Calu3 (cell line): ENCODE data around the gene BTBD7. TPM values are rescaled to one million over a fixed set of nuclear protein-coding genes. Genes with fewer than 3 reads are reported as not detected.

Experiments used
- BruUV-seq: library from RNA; stranded (reverse); fragments of 400-500 nt; replicated peaks from 2 replicates; lab custom pipeline; 2021; lab: Mats Ljungman, UMichigan
- CTCF ChIA-PET: fragments of 300-600 bp; sonication (Branson Sonifier 250); formaldehyde crosslinking; loops from one replicate; lab custom pipeline; 2022; ENCODE audit warnings: antibody characterized with exemption; lab: Charles Lee
- DNase-seq: peaks from one replicate; pipeline ENCODE4 v3.0.0; 2022
- H3K27ac Mint-ChIP-seq: one replicate; pipeline ENCODE4 v1.8.0; 2022; ENCODE audit warnings: mixed read lengths; ENCODE audit not compliant: unreplicated experiment
- H3K27me3 Mint-ChIP-seq: one replicate; pipeline ENCODE4 v1.8.0; 2022; ENCODE audit warnings: mixed read lengths; ENCODE audit not compliant: unreplicated experiment
- H3K36me3 Mint-ChIP-seq: one replicate; pipeline ENCODE4 v1.8.0; 2022; ENCODE audit warnings: mild to moderate bottlenecking, moderate library complexity, mixed read lengths; ENCODE audit not compliant: insufficient read depth, unreplicated experiment
- H3K4me1 Mint-ChIP-seq: one replicate; pipeline ENCODE4 v1.8.0; 2022; ENCODE audit warnings: mild to moderate bottlenecking, low read depth, mixed read lengths; ENCODE audit not compliant: unreplicated experiment
- H3K4me3 Mint-ChIP-seq: one replicate; pipeline ENCODE4 v1.8.0; 2022; ENCODE audit warnings: mild to moderate bottlenecking, low read depth, moderate library complexity, mixed read lengths; ENCODE audit not compliant: unreplicated experiment
- H3K9me3 Mint-ChIP-seq: one replicate; pipeline ENCODE4 v1.8.0; 2022; ENCODE audit warnings: low read depth, mixed read lengths; ENCODE audit not compliant: unreplicated experiment
- intact Hi-C: fragments of 100-400 bp; cut with micrococcal nuclease; formaldehyde crosslinking; loops from one replicate; pipeline ENCODE4 v1.10.0; 2022; ENCODE audit not compliant: unreplicated experiment
- total RNA-seq: library from RNA; stranded (reverse); gene quantifications from 2 replicates; pipeline ENCODE4 v1.2.3, GENCODE V29; 2022
- TF ChIP-seq, protein P1 (sequence below): fragments of 200-600 bp; IDR thresholded peaks from one replicate; pipeline ENCODE4 v1.8.0; 2022; ENCODE audit warnings: antibody characterized with exemption; ENCODE audit not compliant: unreplicated experiment

Gene BTBD7
- total RNA-seq, 1 experiment from 2014 or later, result 42.0 TPM

DNA sequence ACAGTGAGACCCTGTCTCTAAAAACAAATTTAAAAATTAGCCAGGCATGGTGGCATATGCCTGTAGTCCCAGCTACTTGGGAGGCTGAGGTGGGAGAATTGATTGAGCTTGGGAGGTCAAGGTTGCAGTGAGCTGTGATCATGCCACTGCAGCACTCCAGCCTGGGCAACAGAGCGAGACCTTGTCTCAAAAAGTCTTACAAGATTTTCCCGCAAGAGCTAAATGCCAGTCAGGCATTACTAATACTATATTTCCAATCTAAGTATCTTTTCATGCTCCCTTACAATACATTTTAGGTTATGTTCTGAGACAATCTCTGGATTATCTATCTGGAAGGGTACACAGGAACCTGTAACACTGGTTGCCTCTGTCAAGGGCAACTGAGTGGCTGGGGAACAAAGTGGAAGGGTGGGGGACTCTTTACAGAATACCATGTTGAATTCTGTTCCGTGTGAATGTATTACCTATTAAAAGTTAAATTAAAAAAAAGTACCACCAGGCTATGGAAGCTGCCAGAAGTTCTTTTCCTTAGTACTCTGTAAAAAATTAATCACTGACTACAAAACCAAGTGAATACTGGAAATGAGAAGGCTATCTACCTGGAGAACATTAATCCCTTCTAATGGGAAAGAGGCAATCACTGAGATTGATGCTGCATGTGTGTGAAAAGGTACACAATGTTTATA, 56.7 kb downstream of the BTBD7 start:
- no peaks in the 10 kb centered on the region for H3K27me3 Mint-ChIP-seq
- H3K27ac Mint-ChIP-seq, result no peak overlapping the region
- no peak overlapping the region for H3K4me3 Mint-ChIP-seq
- no peak for DNase-seq
- CTCF ChIA-PET, result interaction anchor here (1.9 kb wide), 1 partner anchor 10 kb away, joined by 8 read pairs; no protein-coding TSS in a partner anchor
- no peaks in the 10 kb centered on the region for H3K9me3 Mint-ChIP-seq
- intact Hi-C loops, result no loop called here
- BruUV-seq, result no TSS peak
- TF ChIP-seq, protein P1, sequence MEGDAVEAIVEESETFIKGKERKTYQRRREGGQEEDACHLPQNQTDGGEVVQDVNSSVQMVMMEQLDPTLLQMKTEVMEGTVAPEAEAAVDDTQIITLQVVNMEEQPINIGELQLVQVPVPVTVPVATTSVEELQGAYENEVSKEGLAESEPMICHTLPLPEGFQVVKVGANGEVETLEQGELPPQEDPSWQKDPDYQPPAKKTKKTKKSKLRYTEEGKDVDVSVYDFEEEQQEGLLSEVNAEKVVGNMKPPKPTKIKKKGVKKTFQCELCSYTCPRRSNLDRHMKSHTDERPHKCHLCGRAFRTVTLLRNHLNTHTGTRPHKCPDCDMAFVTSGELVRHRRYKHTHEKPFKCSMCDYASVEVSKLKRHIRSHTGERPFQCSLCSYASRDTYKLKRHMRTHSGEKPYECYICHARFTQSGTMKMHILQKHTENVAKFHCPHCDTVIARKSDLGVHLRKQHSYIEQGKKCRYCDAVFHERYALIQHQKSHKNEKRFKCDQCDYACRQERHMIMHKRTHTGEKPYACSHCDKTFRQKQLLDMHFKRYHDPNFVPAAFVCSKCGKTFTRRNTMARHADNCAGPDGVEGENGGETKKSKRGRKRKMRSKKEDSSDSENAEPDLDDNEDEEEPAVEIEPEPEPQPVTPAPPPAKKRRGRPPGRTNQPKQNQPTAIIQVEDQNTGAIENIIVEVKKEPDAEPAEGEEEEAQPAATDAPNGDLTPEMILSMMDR, result no peak
- H3K4me1 Mint-ChIP-seq, result peaks cover 12% of the 10 kb centered on the region
- H3K36me3 Mint-ChIP-seq, result no peaks in the 10 kb centered on the region

DNA sequence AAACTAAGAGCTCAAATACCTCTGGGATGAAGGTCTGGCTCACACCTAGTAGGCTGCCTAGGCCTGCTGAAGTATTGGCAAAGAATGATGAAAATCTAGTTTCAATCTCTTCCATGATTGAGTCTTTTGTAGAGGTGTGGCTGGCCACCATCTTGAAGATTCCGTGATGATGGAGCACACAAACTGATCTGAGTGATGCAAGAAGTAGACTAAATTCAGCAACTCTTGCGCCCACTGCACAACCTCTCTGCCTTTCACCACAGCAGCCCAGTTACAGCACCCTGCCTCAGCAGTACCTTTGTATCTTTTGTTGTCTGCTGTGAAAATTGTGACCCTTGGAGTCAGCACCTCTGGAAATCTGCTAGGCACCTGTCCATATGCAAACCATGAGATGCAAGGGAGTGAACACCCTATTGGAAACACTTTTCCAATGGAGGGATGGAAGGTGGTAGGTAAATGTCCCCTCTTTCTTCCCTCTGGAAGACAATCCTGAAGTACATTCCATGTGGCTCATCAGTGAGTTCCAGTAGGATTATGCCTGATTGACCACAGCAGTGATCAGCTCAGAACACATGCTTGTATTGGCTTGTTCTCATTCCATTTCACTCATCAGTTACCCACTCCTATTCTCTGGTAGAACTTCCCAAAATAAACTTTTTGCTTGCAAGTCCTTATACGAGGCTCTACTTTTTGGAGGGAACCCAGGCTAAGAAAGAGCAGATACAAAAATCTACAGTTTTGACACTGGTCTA, 58.6 kb downstream of the BTBD7 start:
- CTCF ChIA-PET, result no interaction called here

DNA sequence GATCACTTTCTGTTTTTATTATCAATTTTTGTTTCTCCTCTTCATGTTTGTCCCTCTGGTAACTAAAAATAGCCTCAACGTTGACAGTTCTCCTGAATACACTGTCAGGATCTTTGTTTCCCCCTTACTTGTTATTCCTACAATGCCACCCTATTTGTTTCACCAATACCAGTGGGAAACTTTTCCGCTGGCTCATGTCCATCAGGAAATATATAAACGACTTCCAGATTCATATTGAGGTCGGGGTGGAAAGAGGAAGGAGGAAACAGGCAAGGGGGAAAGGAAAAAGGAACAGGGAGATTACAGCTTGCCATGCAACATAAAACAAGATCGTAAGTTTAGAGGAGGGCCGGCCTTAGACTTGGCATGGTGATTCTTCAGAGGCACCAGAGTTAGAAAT, 61.7 kb downstream of the BTBD7 start:
- no peak for DNase-seq

More for the DNA sequence above, 58.6 kb downstream of the BTBD7 start:
- peaks cover 12% of the 10 kb centered on the region for H3K4me1 Mint-ChIP-seq
- DNase-seq, result no peak
- H3K27me3 Mint-ChIP-seq, result no peaks in the 10 kb centered on the region
- H3K4me3 Mint-ChIP-seq, result no peak overlapping the region
- no TSS peak for BruUV-seq
- no peaks in the 10 kb centered on the region for H3K36me3 Mint-ChIP-seq
- intact Hi-C loops, result no loop called here
- TF ChIP-seq, protein P1, result no peak
- no peak overlapping the region for H3K27ac Mint-ChIP-seq
- no peaks in the 10 kb centered on the region for H3K9me3 Mint-ChIP-seq

DNA sequence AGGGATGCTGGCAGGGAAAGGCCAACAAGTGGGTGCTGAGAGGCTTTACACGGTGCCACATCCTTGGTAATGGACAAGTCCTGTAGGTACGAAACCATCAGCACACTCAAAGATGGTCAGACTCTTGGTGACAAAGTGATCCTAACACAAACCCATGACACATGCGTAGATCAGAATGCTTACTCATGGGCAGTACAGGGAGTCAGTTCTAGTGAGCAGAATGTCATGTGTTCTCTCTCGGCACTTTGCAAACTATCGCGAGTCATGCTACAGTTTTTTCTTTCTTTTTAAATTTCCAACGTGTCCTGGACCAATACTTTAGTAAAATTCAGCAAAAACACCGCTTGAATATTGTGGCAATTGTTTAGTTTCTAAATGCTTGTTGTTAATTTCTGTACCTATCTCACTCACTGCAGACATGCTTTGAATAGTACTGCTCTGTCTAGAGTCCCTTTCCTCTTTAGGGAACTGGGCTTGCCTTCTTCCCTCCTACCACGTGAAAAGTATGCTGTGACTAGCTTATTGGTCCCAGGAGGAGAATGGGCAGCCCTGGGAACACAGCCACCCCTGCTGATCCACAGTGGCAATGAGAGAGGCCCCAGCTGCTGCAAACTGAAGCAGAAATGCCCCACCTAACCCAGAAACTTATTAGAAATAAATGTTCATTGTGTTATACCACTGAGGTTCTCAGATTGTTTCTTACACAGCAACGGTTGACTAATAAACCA, 63.3 kb downstream of the BTBD7 start:
- Mint-ChIP-seq H3K4me1 (peaks cover 14% of the 10 kb centered on the region), H3K36me3 (no peaks in the 10 kb centered on the region), H3K9me3 (no peaks in the 10 kb centered on the region), H3K27ac (no peak overlapping the region), H3K27me3 (no peaks in the 10 kb centered on the region), H3K4me3 (no peak overlapping the region)
- intact Hi-C loops, result no loop called here
- BruUV-seq, result no TSS peak
- TF ChIP-seq, protein P1, result no peak
- DNase-seq, result no peak
- CTCF ChIA-PET, result no interaction called here

More for the DNA sequence above, 61.7 kb downstream of the BTBD7 start:
- CTCF ChIA-PET, result no interaction called here
- H3K4me1 Mint-ChIP-seq, result peaks cover 14% of the 10 kb centered on the region
- H3K27me3 Mint-ChIP-seq, result no peaks in the 10 kb centered on the region
- intact Hi-C loops, result no loop called here
- BruUV-seq, result no TSS peak
- no peaks in the 10 kb centered on the region for H3K9me3 Mint-ChIP-seq
- H3K36me3 Mint-ChIP-seq, result no peaks in the 10 kb centered on the region
- H3K4me3 Mint-ChIP-seq, result no peak overlapping the region
- peak overlapping the region; percentile 22 for H3K27ac Mint-ChIP-seq
- TF ChIP-seq, protein P1, result no peak
